ENCODE measurements around the gene KLC1. TPM values are rescaled to one million over a fixed set of nuclear protein-coding genes. Genes with fewer than 3 reads are reported as not detected.

Gene KLC1
- total and polyA plus RNA-seq, 4 donors, result 22.9 to 131 (median 46.0) TPM

- H3K4me3 ChIP-seq (ENCODE audit: low read depth in 1 of 3, low read length in 3 of 3), result no peak overlapping the region
- no peak for TF ChIP-seq JUND (IDR thresholded peaks at IDR 0.05)
- TF ChIP-seq ZBTB33 (IDR thresholded peaks at IDR 0.05), result no peak
- no peak for TF ChIP-seq RXRA (IDR thresholded peaks at IDR 0.05)
- no peak for TF ChIP-seq RAD21 (IDR thresholded peaks at IDR 0.05)
- TF ChIP-seq HNF4A (conservative IDR thresholded peaks at IDR 0.05), result no peak
- TF ChIP-seq MAX (IDR thresholded peaks at IDR 0.05), result no peak
- no peak for TF ChIP-seq FOXA1 (IDR thresholded peaks at IDR 0.05)
- no peak for TF ChIP-seq NR2F2 (IDR thresholded peaks at IDR 0.05)
- no peak for TF ChIP-seq REST (IDR thresholded peaks at IDR 0.05)
- TF ChIP-seq FOXA2 (IDR thresholded peaks at IDR 0.05), result no peak
- 93% methylated on average over 16 of the region's 16 CpGs for WGBS
- H3K36me3 ChIP-seq (ENCODE audit: control insufficient read depth in 4 of 4, insufficient read depth in 3 of 4, low read depth in 1 of 4, low read length in 3 of 4), result no peaks in the 10 kb centered on the region
- no peak for DNase-seq (ENCODE audit: low spot score)
- no peaks in the 10 kb centered on the region for H3K27me3 ChIP-seq (ENCODE audit: control insufficient read depth in 4 of 4, insufficient read depth in 4 of 4, low read length in 3 of 4)
- peaks cover 4 to 21% (median 18%) of the 10 kb centered on the region in 4 donors for H3K4me1 ChIP-seq (ENCODE audit: control insufficient read depth in 4 of 4, insufficient read depth in 4 of 4, low read length in 3 of 4)
- no peak overlapping the region for H3K9ac ChIP-seq (ENCODE audit: low read depth in 1 of 2, low read length in 2 of 2)
- no peaks in the 10 kb centered on the region for H3K9me3 ChIP-seq (ENCODE audit: control insufficient read depth in 4 of 4, low read length in 3 of 4)
- peak overlapping the region; percentile 97 for H3K27ac ChIP-seq (ENCODE audit: low read depth in 1 of 2, low read length in 2 of 2)
Measured at GRCh38 chr14:103627073-103628025, 1.7 kb upstream of the KLC1 start.

GRCh38 chr14:103628221-103628683 lies 759 bp upstream of the KLC1 start:
- DNase-seq (ENCODE audit: low spot score), result peak; percentile 77
- Histone ChIP-seq H3K4me3 (ENCODE audit: low read depth in 1 of 3, low read length in 3 of 3) (peak overlapping the region; percentile 85 to 93 (median 90)), H3K4me1 (ENCODE audit: control insufficient read depth in 4 of 4, insufficient read depth in 4 of 4, low read length in 3 of 4) (peaks cover 4 to 21% (median 18%) of the 10 kb centered on the region in 4 donors), H3K27ac (ENCODE audit: low read depth in 1 of 2, low read length in 2 of 2) (peak overlapping the region; percentile 97), H3K9ac (ENCODE audit: low read depth in 1 of 2, low read length in 2 of 2) (peak overlapping the region; percentile 72 to 87), H3K36me3 (ENCODE audit: control insufficient read depth in 4 of 4, insufficient read depth in 3 of 4, low read depth in 1 of 4, low read length in 3 of 4) (no peaks in the 10 kb centered on the region), H3K27me3 (ENCODE audit: control insufficient read depth in 4 of 4, insufficient read depth in 4 of 4, low read length in 3 of 4) (no peaks in the 10 kb centered on the region), H3K9me3 (ENCODE audit: control insufficient read depth in 4 of 4, low read length in 3 of 4) (no peaks in the 10 kb centered on the region)
- TF ChIP-seq HNF4A (conservative IDR thresholded peaks at IDR 0.05), result no peak
- no peak for TF ChIP-seq EGR1 (IDR thresholded peaks at IDR 0.05; ENCODE audit: low read depth in 2 of 2)
- TF ChIP-seq FOXA1 (IDR thresholded peaks at IDR 0.05), result no peak
- TF ChIP-seq YY1 (IDR thresholded peaks at IDR 0.05), result peak; percentile 59
- TF ChIP-seq GABPA (IDR thresholded peaks at IDR 0.05 in 1 of 2, conservative IDR thresholded peaks at IDR 0.05 in 1 of 2), result no peak
- no peak for TF ChIP-seq MAX (IDR thresholded peaks at IDR 0.05)
- TF ChIP-seq RXRA (IDR thresholded peaks at IDR 0.05), result peak; percentile 23 to 38
- TF ChIP-seq RAD21 (IDR thresholded peaks at IDR 0.05), result no peak
- peak; percentile 30 for TF ChIP-seq SP1 (IDR thresholded peaks at IDR 0.05)
- peak; percentile 68 for TF ChIP-seq NR2F2 (IDR thresholded peaks at IDR 0.05)
- peak; percentile 26 for TF ChIP-seq REST (IDR thresholded peaks at IDR 0.05)
- TF ChIP-seq HNF4G (IDR thresholded peaks at IDR 0.05), result no peak
- no peak for TF ChIP-seq FOXA2 (IDR thresholded peaks at IDR 0.05)
- WGBS, result 6% methylated on average over 31 of the region's 31 CpGs

Measured in liver (tissue), 9 donors.